ENCODE results near the gene SNHG17. TPM values are rescaled to one million over a fixed set of nuclear protein-coding genes. Genes with fewer than 3 reads are reported as not detected.

Gene SNHG17
- total and polyA plus RNA-seq, 2 donors (not counting 1 experiment from before 2014, with no cell fraction given), result 49.6 to 78.0 TPM

- Histone ChIP-seq H3K4me1 (ENCODE audit: control insufficient read depth in 2 of 2, insufficient read depth in 2 of 2, low read length in 2 of 2) (peaks cover 17 to 26% of the 10 kb centered on the region in 2 donors), H3K36me3 (replicated peaks in 1 of 2; ENCODE audit: control extremely low read depth in 1 of 2, control insufficient read depth in 1 of 2, extremely low read depth in 1 of 2, insufficient read depth in 2 of 2, low read length in 1 of 2) (peaks cover 0 to 3% of the 10 kb centered on the region in 2 experiments), H3K4me3 (ENCODE audit: control extremely low read depth in 1 of 5, extremely low read depth in 1 of 5, insufficient read depth in 1 of 5, low read depth in 2 of 5, low read length in 4 of 5) (peak overlapping the region; percentile 77 to 91 (median 84)), H3K79me2 (ENCODE audit: control insufficient read depth, insufficient read depth, low read length) (peaks cover 45% of the 10 kb centered on the region), H3K4me2 (replicated peaks; ENCODE audit: low read depth, low read length, poor library complexity, severe bottlenecking) (peak overlapping the region; percentile 90), H4K20me1 (ENCODE audit: control insufficient read depth, insufficient read depth, low read length, poor library complexity, severe bottlenecking) (peaks cover 41% of the 10 kb centered on the region), H3K9me3 (ENCODE audit: control extremely low read depth in 1 of 3, control insufficient read depth in 2 of 3, insufficient read depth in 1 of 3, low read length in 2 of 3) (no peaks in the 10 kb centered on the region), H3K9ac (ENCODE audit: low read length) (peak overlapping the region; percentile 89), H3K27ac (ENCODE audit: low read length in 2 of 2) (peak overlapping the region; percentile 52 to 84), H3K27me3 (replicated peaks in 1 of 4; ENCODE audit: control extremely low read depth in 1 of 4, control insufficient read depth in 3 of 4, insufficient read depth in 4 of 4, low read length in 3 of 4) (no peaks in the 10 kb centered on the region), H2AFZ (ENCODE audit: insufficient read depth, low read depth, low read length, poor library complexity, severe bottlenecking) (peak overlapping the region; percentile 95)
- no peak for DNase-seq
- peak; percentile 4 for ATAC-seq (ENCODE audit: low read depth)
- Mint-ChIP-seq H3K4me1 (peaks cover 42% of the 10 kb centered on the region), H3K9me3 (ENCODE audit: insufficient read depth) (no peaks in the 10 kb centered on the region), H3K27ac (peak overlapping the region; percentile 83), H3K27me3 (no peaks in the 10 kb centered on the region), H3K4me3 (peak overlapping the region; percentile 92)
- WGBS (ENCODE audit: insufficient coverage), result 18% methylated on average over 6 of the region's 12 CpGs
- intact Hi-C loops (cut with micrococcal nuclease), result loop anchor here (1.0 to 5.0 kb wide), 2 partner anchors 26 to 490 kb away; partner anchors contain the start of gene DHX35
- TF ChIP-seq CTCF (IDR thresholded peaks at IDR 0.05), result no peak
- TF ChIP-seq EZH2 (IDR thresholded peaks at IDR 0.05; ENCODE audit: borderline replicate concordance, insufficient read depth, low read depth, low read length, poor library complexity, severe bottlenecking), result no peak
- POLR2A ChIA-PET, result interaction anchor here (1.0 to 2.8 kb wide), 3 partner anchors 14 to 37 kb away, joined by 3 to 17 read pairs (median 12); partner anchors contain the start of gene SNHG17
- CTCF ChIA-PET, result interaction anchor here (0.7 to 5.5 kb wide), 6 partner anchors 15 to 938 kb away, joined by 3 to 40 read pairs (median 5); partner anchors contain the start of gene SNHG17
Observed at GRCh38 chr20:38471987-38472512, 36.9 kb upstream of the SNHG17 start.

- intact Hi-C loops (cut with micrococcal nuclease), result loop anchor here (5.0 kb wide), 1 partner anchor 491 kb away; the partner anchor contains the start of gene DHX35
- Histone ChIP-seq H3K27me3 (replicated peaks in 1 of 4; ENCODE audit: control extremely low read depth in 1 of 4, control insufficient read depth in 3 of 4, insufficient read depth in 4 of 4, low read length in 3 of 4) (no peaks in the 10 kb centered on the region), H3K9ac (ENCODE audit: low read length) (no peak overlapping the region), H3K9me3 (ENCODE audit: control extremely low read depth in 1 of 3, control insufficient read depth in 2 of 3, insufficient read depth in 1 of 3, low read length in 2 of 3) (no peaks in the 10 kb centered on the region), H3K4me2 (replicated peaks; ENCODE audit: low read depth, low read length, poor library complexity, severe bottlenecking) (no peak overlapping the region), H4K20me1 (ENCODE audit: control insufficient read depth, insufficient read depth, low read length, poor library complexity, severe bottlenecking) (peaks cover 33% of the 10 kb centered on the region), H3K79me2 (ENCODE audit: control insufficient read depth, insufficient read depth, low read length) (peaks cover 37% of the 10 kb centered on the region), H3K4me3 (ENCODE audit: control extremely low read depth in 1 of 5, extremely low read depth in 1 of 5, insufficient read depth in 1 of 5, low read depth in 2 of 5, low read length in 4 of 5) (no peak overlapping the region), H3K4me1 (ENCODE audit: control insufficient read depth in 2 of 2, insufficient read depth in 2 of 2, low read length in 2 of 2) (peaks cover 17 to 26% of the 10 kb centered on the region in 2 donors), H3K36me3 (replicated peaks in 1 of 2; ENCODE audit: control extremely low read depth in 1 of 2, control insufficient read depth in 1 of 2, extremely low read depth in 1 of 2, insufficient read depth in 2 of 2, low read length in 1 of 2) (peaks cover 0 to 3% of the 10 kb centered on the region in 2 experiments), H2AFZ (ENCODE audit: insufficient read depth, low read depth, low read length, poor library complexity, severe bottlenecking) (peak overlapping the region; percentile 95), H3K27ac (ENCODE audit: low read length in 2 of 2) (no peak overlapping the region)
- H3K4me1 Mint-ChIP-seq, result peaks cover 36% of the 10 kb centered on the region
- peak overlapping the region; percentile 50 for H3K27ac Mint-ChIP-seq
- no peaks in the 10 kb centered on the region for H3K9me3 Mint-ChIP-seq (ENCODE audit: insufficient read depth)
- no peak for TF ChIP-seq EZH2 (IDR thresholded peaks at IDR 0.05; ENCODE audit: borderline replicate concordance, insufficient read depth, low read depth, low read length, poor library complexity, severe bottlenecking)
- no peak for TF ChIP-seq CTCF (IDR thresholded peaks at IDR 0.05)
- ChIA-PET POLR2A (interaction anchor here (2.8 kb wide), 1 partner anchor 24 kb away, joined by 17 read pairs; no protein-coding TSS in a partner anchor), CTCF (interaction anchor here (5.5 kb wide), 1 partner anchor 24 kb away, joined by 40 read pairs; no protein-coding TSS in a partner anchor)
- no peaks in the 10 kb centered on the region for H3K27me3 Mint-ChIP-seq
- peak overlapping the region; percentile 54 for H3K4me3 Mint-ChIP-seq
- DNase-seq, result no peak
- ATAC-seq (ENCODE audit: low read depth), result no peak
- WGBS (ENCODE audit: insufficient coverage), result no CpG with 5 or more reads among the region's 1 CpG
Observed at GRCh38 chr20:38471245-38471644, 36.1 kb upstream of the SNHG17 start.

Measured in B cell (primary cell).